Trophoblast cell (in vitro differentiated cells and primary cell): ENCODE results near the gene FRS2.

ENCODE experiments used
- DNase-seq, 2 donors: peaks; one replicate each; pipeline ENCODE4 v3.0.0-alpha.2; 2016
- H2AFZ ChIP-seq: 2 replicates; pipeline ENCODE4 v1.6.1; 2013; ENCODE audit warnings: low read length, moderate library complexity, mild to moderate bottlenecking; ENCODE audit not compliant: insufficient read depth, poor library complexity
- H2AK5ac ChIP-seq: 2 replicates; pipeline ENCODE4 v1.6.1; 2013; ENCODE audit warnings: mild to moderate bottlenecking, low read length
- H2BK120ac ChIP-seq: 2 replicates; pipeline ENCODE4 v1.6.1; 2013; ENCODE audit warnings: low read length, mild to moderate bottlenecking, moderate library complexity; ENCODE audit not compliant: insufficient read depth, poor library complexity
- H2BK12ac ChIP-seq: 2 replicates; pipeline ENCODE4 v1.6.1; 2013; ENCODE audit warnings: mild to moderate bottlenecking, low read length, moderate library complexity
- H2BK5ac ChIP-seq: 2 replicates; pipeline ENCODE4 v1.6.1; 2013; ENCODE audit warnings: low read length, low read depth, moderate library complexity, mild to moderate bottlenecking; ENCODE audit not compliant: poor library complexity
- H3K14ac ChIP-seq: 2 replicates; pipeline ENCODE4 v1.6.1; 2013; ENCODE audit warnings: mild to moderate bottlenecking, low read length
- H3K18ac ChIP-seq: 2 replicates; pipeline ENCODE4 v1.6.1; 2013; ENCODE audit warnings: mild to moderate bottlenecking, low read length
- H3K23ac ChIP-seq: 2 replicates; pipeline ENCODE4 v1.6.1; 2013; ENCODE audit warnings: low read length
- H3K27ac ChIP-seq: 2 replicates; pipeline ENCODE4 v1.5.1; 2013; ENCODE audit warnings: low read depth, mild to moderate bottlenecking, inconsistent platforms, low read length, moderate library complexity
- H3K27me3 ChIP-seq: 2 replicates; pipeline ENCODE4 v1.6.1; 2013; ENCODE audit warnings: inconsistent platforms, mild to moderate bottlenecking, low read length, moderate library complexity; ENCODE audit not compliant: insufficient read depth
- H3K36me3 ChIP-seq, 2 experiments: 1 replicate in 1 of 2; 2 replicates in 1 of 2; pipeline ENCODE4 v1.6.1; 2013; ENCODE audit warnings: low read length in 2 of 2, mild to moderate bottlenecking in 2 of 2, moderate library complexity in 1 of 2; ENCODE audit not compliant: insufficient read depth in 2 of 2, control insufficient read depth in 1 of 2
- H3K4ac ChIP-seq: 2 replicates; pipeline ENCODE4 v1.6.1; 2013; ENCODE audit warnings: low read depth, mild to moderate bottlenecking, low read length, moderate library complexity
- H3K4me1 ChIP-seq, 2 experiments: 1 replicate in 1 of 2; 2 replicates in 1 of 2; pipeline ENCODE4 v1.6.1; 2013; ENCODE audit warnings: low read length in 2 of 2, mild to moderate bottlenecking in 2 of 2, moderate library complexity in 1 of 2; ENCODE audit not compliant: insufficient read depth in 2 of 2, control insufficient read depth in 1 of 2
- H3K4me2 ChIP-seq: 2 replicates; pipeline ENCODE4 v1.6.1; 2013; ENCODE audit warnings: inconsistent platforms, mild to moderate bottlenecking, low read length, moderate library complexity
- H3K4me3 ChIP-seq: 2 replicates; pipeline ENCODE4 v1.5.1; 2013; ENCODE audit warnings: mild to moderate bottlenecking, low read depth, low read length, inconsistent platforms
- H3K79me1 ChIP-seq: one replicate; pipeline ENCODE4 v1.6.1; 2013; ENCODE audit warnings: low read length
- H3K79me2 ChIP-seq: 2 replicates; pipeline ENCODE4 v1.6.1; 2013; ENCODE audit warnings: low read length, mild to moderate bottlenecking; ENCODE audit not compliant: control insufficient read depth, insufficient read depth, poor library complexity
- H3K9ac ChIP-seq: 2 replicates; pipeline ENCODE4 v1.6.1; 2013; ENCODE audit warnings: mild to moderate bottlenecking, low read length
- H3K9me3 ChIP-seq: 2 replicates; pipeline ENCODE4 v1.6.1; 2013; ENCODE audit warnings: low read depth, mild to moderate bottlenecking, control low read depth, inconsistent platforms, low read length; ENCODE audit not compliant: insufficient read depth
- H4K12ac ChIP-seq: 2 replicates; pipeline ENCODE4 v1.6.1; 2013; ENCODE audit warnings: low read depth, mild to moderate bottlenecking, low read length, moderate library complexity
- H4K8ac ChIP-seq: 2 replicates; pipeline ENCODE4 v1.6.1; 2013; ENCODE audit warnings: low read depth, mild to moderate bottlenecking, low read length, moderate library complexity
- H4K91ac ChIP-seq: one replicate; pipeline ENCODE4 v1.6.1; 2013; ENCODE audit warnings: low read depth, mild to moderate bottlenecking, low read length, moderate library complexity
- WGBS: extraction: QIAGEN DNeasy Blood & Tissue Kit; methylation state at CpG from one replicate; pipeline ENCODE4 v1.1.7; 2013; ENCODE audit warnings: missing lambda C conversion rate; ENCODE audit not compliant: insufficient read length, insufficient coverage; ENCODE audit errors: extremely low coverage; 5-methylcytosine and 5-hydroxymethylcytosine counted together

The FRS2 gene

DNA sequence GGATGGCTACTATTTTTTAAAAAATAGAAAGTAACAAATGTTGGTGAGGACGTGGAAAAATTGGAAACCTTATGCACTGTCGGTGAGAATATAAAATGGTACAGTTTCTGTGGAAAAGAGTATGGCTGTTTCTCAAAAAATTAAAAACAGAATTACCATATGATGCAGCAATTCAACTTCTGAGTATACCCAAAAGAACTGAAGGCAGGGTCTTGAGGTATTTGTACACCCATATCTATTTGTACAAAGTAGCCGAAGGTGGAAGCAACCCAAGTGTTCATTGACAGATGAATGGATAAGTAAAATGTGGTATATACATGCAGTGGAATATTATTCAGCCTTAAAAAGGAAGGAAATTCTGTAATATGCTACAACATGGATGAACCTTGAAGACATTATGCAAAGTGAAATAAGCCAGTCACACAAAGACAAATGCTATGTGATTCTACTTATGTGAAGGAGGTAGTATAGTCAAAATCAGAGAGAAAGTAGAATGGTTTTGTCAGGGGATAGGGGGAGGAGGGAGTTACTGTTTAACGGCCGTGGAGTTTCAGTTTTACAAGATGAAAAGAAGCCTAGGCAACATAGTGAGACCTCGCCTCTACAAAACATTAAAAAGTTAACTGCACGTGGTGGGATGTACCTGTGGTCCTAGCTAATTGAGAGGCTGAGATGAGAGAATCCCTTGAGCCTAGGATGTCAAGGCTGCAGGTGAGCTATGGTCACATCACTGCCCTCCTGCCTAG is 76.7 kb downstream of the FRS2 start:
- H3K23ac ChIP-seq, result no peak overlapping the region
- H3K14ac ChIP-seq, result no peak overlapping the region
- no peaks in the 10 kb centered on the region for H3K4me1 ChIP-seq
- no peak overlapping the region for H3K27ac ChIP-seq
- DNase-seq, result no peak
- no peak overlapping the region for H3K4me2 ChIP-seq
- no peak overlapping the region for H4K8ac ChIP-seq
- no peak overlapping the region for H2BK5ac ChIP-seq
- no peak overlapping the region for H4K91ac ChIP-seq
- no CpG with 5 or more reads among the region's 7 CpGs for WGBS
- H3K4me3 ChIP-seq, result no peak overlapping the region
- H2BK12ac ChIP-seq, result no peak overlapping the region
- H3K4ac ChIP-seq, result no peak overlapping the region
- no peak overlapping the region for H4K12ac ChIP-seq
- H2AFZ ChIP-seq, result no peak overlapping the region
- no peak overlapping the region for H3K9ac ChIP-seq
- H2AK5ac ChIP-seq, result no peak overlapping the region
- H3K27me3 ChIP-seq, result no peaks in the 10 kb centered on the region
- H3K36me3 ChIP-seq, result peaks cover 0 to 3% of the 10 kb centered on the region in 2 experiments
- no peaks in the 10 kb centered on the region for H3K9me3 ChIP-seq
- H3K79me2 ChIP-seq, result no peaks in the 10 kb centered on the region
- H3K79me1 ChIP-seq, result no peaks in the 10 kb centered on the region
- H3K18ac ChIP-seq, result no peak overlapping the region
- H2BK120ac ChIP-seq, result no peak overlapping the region

DNA sequence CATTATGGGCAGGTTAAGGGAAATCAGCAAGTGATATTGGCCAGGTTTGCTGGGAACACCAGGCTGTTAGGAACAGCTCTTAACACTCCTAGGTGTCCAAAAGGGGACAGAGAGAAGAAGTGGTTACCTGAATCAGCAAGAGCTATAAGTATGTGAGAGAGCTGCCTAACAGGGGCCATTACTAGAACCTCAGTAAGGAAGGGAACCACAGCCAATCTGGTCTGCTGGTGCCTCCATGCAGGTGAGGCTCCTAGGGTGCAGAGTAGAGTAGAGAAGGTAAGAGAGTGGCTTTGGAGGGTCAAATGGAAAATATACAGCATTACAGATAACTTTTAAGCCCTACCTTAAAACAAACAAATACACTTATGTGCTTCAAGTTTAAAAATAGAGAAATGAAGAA is 78.5 kb downstream of the FRS2 start:
- Histone ChIP-seq H3K14ac (no peak overlapping the region), H3K4me1 (peaks cover 2% of the 10 kb centered on the region in 2 experiments), H3K36me3 (peaks cover 0 to 3% of the 10 kb centered on the region in 2 experiments), H2AFZ (no peak overlapping the region), H3K27ac (no peak overlapping the region), H2BK120ac (no peak overlapping the region), H3K4me3 (no peak overlapping the region), H3K79me1 (no peaks in the 10 kb centered on the region), H2BK5ac (no peak overlapping the region), H2AK5ac (no peak overlapping the region), H3K9me3 (no peaks in the 10 kb centered on the region), H3K9ac (no peak overlapping the region), H3K18ac (no peak overlapping the region), H3K4me2 (no peak overlapping the region), H4K12ac (no peak overlapping the region), H3K23ac (no peak overlapping the region), H2BK12ac (no peak overlapping the region), H4K91ac (no peak overlapping the region), H3K27me3 (no peaks in the 10 kb centered on the region), H3K4ac (no peak overlapping the region), H4K8ac (no peak overlapping the region), H3K79me2 (no peaks in the 10 kb centered on the region)
- no peak for DNase-seq

DNA sequence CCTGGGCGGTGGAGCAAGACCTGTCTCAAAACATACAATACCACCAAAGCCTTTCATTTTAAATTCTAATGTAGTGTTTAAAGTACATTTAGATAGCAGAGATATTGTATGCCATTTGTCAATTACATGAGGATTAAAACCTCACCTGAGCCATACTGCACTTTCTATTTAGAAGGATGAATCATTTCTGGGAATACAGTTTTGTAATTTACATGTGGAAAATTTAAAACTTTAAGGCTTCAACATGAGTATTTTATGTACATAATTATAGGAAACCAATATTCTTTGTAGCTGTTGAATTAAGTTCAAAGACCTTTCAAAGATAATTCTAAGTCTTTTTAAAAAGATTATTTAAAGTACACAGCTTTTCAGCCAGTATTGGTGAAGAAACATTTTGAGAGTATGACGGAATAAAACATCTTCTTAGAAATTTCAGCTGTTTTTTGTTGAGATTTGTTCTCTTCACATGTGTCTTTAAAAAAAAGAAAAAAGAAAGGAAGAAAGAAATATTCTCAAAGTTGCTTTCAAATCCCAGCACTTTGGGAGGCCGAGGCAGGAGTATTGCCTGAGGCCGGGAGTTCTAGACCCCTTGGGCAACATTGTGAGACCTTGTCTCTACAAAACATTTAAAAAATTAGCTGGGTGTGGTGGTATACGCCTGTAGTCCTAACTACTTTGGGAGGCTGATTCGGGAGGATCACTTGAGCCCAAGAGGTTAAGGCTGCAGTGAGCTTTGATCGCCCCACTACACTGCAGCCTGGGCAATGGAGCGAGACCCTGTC is 80.6 kb downstream of the FRS2 start:
- no peak overlapping the region for H4K8ac ChIP-seq
- peak; percentile 51 to 74 for DNase-seq
- H3K79me1 ChIP-seq, result peaks cover 2% of the 10 kb centered on the region
- no peak overlapping the region for H3K23ac ChIP-seq
- H3K4me2 ChIP-seq, result no peak overlapping the region
- WGBS, result no CpG with 5 or more reads among the region's 8 CpGs
- no peak overlapping the region for H3K27ac ChIP-seq
- no peak overlapping the region for H3K9ac ChIP-seq
- H3K27me3 ChIP-seq, result no peaks in the 10 kb centered on the region
- no peak overlapping the region for H4K12ac ChIP-seq
- no peaks in the 10 kb centered on the region for H3K36me3 ChIP-seq
- no peak overlapping the region for H3K18ac ChIP-seq
- H2BK5ac ChIP-seq, result no peak overlapping the region
- no peak overlapping the region for H3K4me3 ChIP-seq
- H2AK5ac ChIP-seq, result no peak overlapping the region
- no peak overlapping the region for H3K4ac ChIP-seq
- no peak overlapping the region for H3K14ac ChIP-seq
- H2AFZ ChIP-seq, result no peak overlapping the region
- H4K91ac ChIP-seq, result no peak overlapping the region
- no peak overlapping the region for H2BK12ac ChIP-seq
- no peaks in the 10 kb centered on the region for H3K9me3 ChIP-seq
- H2BK120ac ChIP-seq, result no peak overlapping the region
- H3K79me2 ChIP-seq, result peaks cover 2% of the 10 kb centered on the region
- peaks cover 2 to 4% of the 10 kb centered on the region in 2 experiments for H3K4me1 ChIP-seq

GRCh38 chr12:69553628-69554248 is 83.5 kb downstream of the FRS2 start:
- H4K8ac ChIP-seq, result no peak overlapping the region
- H3K36me3 ChIP-seq, result no peaks in the 10 kb centered on the region
- DNase-seq, result peak; percentile 31 to 52
- no peak overlapping the region for H3K4ac ChIP-seq
- H4K12ac ChIP-seq, result no peak overlapping the region
- H2AFZ ChIP-seq, result no peak overlapping the region
- no peak overlapping the region for H2BK120ac ChIP-seq
- H2BK5ac ChIP-seq, result no peak overlapping the region
- H2AK5ac ChIP-seq, result no peak overlapping the region
- no peaks in the 10 kb centered on the region for H3K27me3 ChIP-seq
- no peak overlapping the region for H3K14ac ChIP-seq
- H3K4me3 ChIP-seq, result no peak overlapping the region
- H3K18ac ChIP-seq, result no peak overlapping the region
- no peak overlapping the region for H2BK12ac ChIP-seq
- no peaks in the 10 kb centered on the region for H3K9me3 ChIP-seq
- peaks cover 2% of the 10 kb centered on the region for H3K79me2 ChIP-seq
- H4K91ac ChIP-seq, result no peak overlapping the region
- H3K4me2 ChIP-seq, result no peak overlapping the region
- H3K27ac ChIP-seq, result peak overlapping the region; percentile 33
- no peak overlapping the region for H3K9ac ChIP-seq
- peaks cover 2% of the 10 kb centered on the region for H3K79me1 ChIP-seq
- WGBS, result 100% methylated on average over 1 of the region's 2 CpGs
- H3K23ac ChIP-seq, result no peak overlapping the region
- peaks cover 2 to 4% of the 10 kb centered on the region in 2 experiments for H3K4me1 ChIP-seq
